Tibial nerve (tissue), 4 donors: ENCODE data around the gene GPD1L. TPM values are rescaled to one million over a fixed set of nuclear protein-coding genes. Genes with fewer than 3 reads are reported as not detected.

Experiments
- DNase-seq, 2 donors: peaks; one replicate each; pipeline ENCODE4 v3.0.0-alpha.2; 2019; ENCODE audit warnings: low spot score in 2 of 2
- H3K27ac ChIP-seq, 4 donors: fragments of 200-600 bp; sonication (generic) in 3 of 4; one replicate each; pipeline ENCODE4 v1.5.1; 2017 to 2019; ENCODE audit warnings: mild to moderate bottlenecking in 1 of 4
- H3K27me3 ChIP-seq, 2 donors: fragments of 200-600 bp; sonication (generic) in 1 of 2; one replicate each; pipeline versions ENCODE4 v1.5.1 to v1.6.0; 2017 to 2019
- H3K36me3 ChIP-seq, 3 donors: fragments of 200-600 bp; sonication (generic); one replicate each; pipeline ENCODE4 v1.5.1; 2018 to 2019
- H3K4me1 ChIP-seq, 4 donors: fragments of 200-600 bp; sonication (generic) in 3 of 4; one replicate each; pipeline ENCODE4 v1.5.1; 2017 to 2019
- H3K4me3 ChIP-seq, 4 donors: fragments of 200-600 bp; sonication (generic) in 3 of 4; one replicate each; pipeline ENCODE4 v1.5.1; 2017 to 2019; ENCODE audit warnings: mild to moderate bottlenecking in 1 of 4, moderate library complexity in 1 of 4
- H3K9me3 ChIP-seq, 4 donors: fragments of 200-600 bp; sonication (generic) in 3 of 4; one replicate each; pipeline ENCODE4 v1.5.1; 2017 to 2019
- EP300 ChIP-seq, 2 donors: sonication (generic); formaldehyde crosslinking; IDR thresholded peaks; one replicate each; pipeline ENCODE4 v1.6.1; 2017; ENCODE audit warnings: antibody characterized with exemption in 2 of 2, mild to moderate bottlenecking in 1 of 2
- POLR2A ChIP-seq, 2 donors: fragments of 450-650 bp; IDR thresholded peaks; one replicate each; pipeline ENCODE4 v1.6.1; 2017; ENCODE audit warnings: antibody characterized with exemption in 2 of 2, mild to moderate bottlenecking in 2 of 2, moderate library complexity in 2 of 2
- WGBS, 2 donors: methylation state at CpG; one replicate each; pipeline ENCODE4 v1.1.5; 2018; 5-methylcytosine and 5-hydroxymethylcytosine counted together
- total RNA-seq, 4 donors: library from RNA; depleted of rRNA; stranded (reverse); fragments of >200 nt; gene quantifications; one replicate each; pipeline ENCODE4 v1.1.0, GENCODE V29; 2016
- TF ChIP-seq, protein P1 (sequence below), 5 experiments: fragments of 200-600 bp in 3 of 5; fragments of 450-650 bp in 2 of 5; sonication (generic) in 3 of 5; IDR thresholded peaks; one replicate each; pipeline ENCODE4 v1.5.1; 2016 to 2019; ENCODE audit warnings: antibody characterized with exemption in 5 of 5, mild to moderate bottlenecking in 3 of 5, moderate library complexity in 2 of 5

The GPD1L gene
- total RNA-seq, 4 donors from 2014 or later: 38.4 to 60.9 (median 46.5) TPM

DNA sequence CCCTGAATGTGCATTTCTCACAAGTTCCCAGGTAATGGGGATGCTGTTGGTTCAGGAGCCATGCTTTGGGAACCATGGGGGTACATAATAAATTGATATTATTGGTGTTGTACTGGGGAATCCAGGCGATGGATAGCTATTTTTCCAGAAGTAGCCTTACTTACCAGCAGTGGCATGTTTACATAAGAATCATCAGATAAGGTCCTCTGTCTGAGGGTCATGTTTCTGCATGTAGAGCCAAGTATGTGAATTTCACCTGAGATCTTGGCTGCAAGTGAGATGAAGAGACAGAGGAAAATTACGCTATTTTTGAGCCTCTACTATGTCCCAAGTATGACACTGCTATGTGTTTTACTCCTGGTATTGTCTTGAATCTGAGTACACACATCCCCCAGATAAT lies 26.3 kb downstream of the GPD1L start:
- Histone ChIP-seq H3K4me3 (no peak overlapping the region), H3K9me3 (no peaks in the 10 kb centered on the region), H3K27ac (no peak overlapping the region)

DNA sequence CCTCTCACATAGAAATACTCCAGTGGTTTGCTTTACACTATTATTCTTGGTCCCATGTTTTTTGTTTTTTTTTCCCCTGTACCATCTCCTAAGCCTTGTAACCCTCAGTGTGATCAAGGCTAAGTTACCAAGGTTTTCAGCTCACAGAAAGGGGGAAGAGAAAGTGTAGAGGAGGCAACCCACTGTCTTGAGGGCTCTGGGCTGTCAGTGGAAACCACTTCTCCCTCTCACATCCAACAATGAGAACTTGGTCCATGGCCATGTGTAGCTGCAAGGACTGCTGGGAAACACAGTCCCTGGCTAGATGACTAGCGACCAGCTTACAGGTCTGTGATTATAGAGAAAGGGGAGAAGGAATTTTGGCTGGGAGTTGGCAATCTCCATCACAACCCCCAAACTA lies 30.3 kb downstream of the GPD1L start:
- Histone ChIP-seq H3K9me3 (no peaks in the 10 kb centered on the region), H3K4me3 (no peak overlapping the region), H3K27me3 (no peaks in the 10 kb centered on the region), H3K27ac (no peak overlapping the region), H3K4me1 (peaks cover 0 to 3% (median 0%) of the 10 kb centered on the region in 4 donors), H3K36me3 (peaks cover 0 to 13% (median 0%) of the 10 kb centered on the region in 3 donors)
- TF ChIP-seq, protein P1, sequence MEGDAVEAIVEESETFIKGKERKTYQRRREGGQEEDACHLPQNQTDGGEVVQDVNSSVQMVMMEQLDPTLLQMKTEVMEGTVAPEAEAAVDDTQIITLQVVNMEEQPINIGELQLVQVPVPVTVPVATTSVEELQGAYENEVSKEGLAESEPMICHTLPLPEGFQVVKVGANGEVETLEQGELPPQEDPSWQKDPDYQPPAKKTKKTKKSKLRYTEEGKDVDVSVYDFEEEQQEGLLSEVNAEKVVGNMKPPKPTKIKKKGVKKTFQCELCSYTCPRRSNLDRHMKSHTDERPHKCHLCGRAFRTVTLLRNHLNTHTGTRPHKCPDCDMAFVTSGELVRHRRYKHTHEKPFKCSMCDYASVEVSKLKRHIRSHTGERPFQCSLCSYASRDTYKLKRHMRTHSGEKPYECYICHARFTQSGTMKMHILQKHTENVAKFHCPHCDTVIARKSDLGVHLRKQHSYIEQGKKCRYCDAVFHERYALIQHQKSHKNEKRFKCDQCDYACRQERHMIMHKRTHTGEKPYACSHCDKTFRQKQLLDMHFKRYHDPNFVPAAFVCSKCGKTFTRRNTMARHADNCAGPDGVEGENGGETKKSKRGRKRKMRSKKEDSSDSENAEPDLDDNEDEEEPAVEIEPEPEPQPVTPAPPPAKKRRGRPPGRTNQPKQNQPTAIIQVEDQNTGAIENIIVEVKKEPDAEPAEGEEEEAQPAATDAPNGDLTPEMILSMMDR (IDR thresholded peaks at IDR 0.05): no peak
- TF ChIP-seq POLR2A (IDR thresholded peaks at IDR 0.05) (no peak), EP300 (IDR thresholded peaks at IDR 0.05) (no peak)
- WGBS, 2 donors: 86 to 89% methylated on average over 1 of the region's 1 CpG
- DNase-seq: no peak

More for the DNA sequence above, 26.3 kb downstream of the GPD1L start:
- Histone ChIP-seq H3K4me1 (no peaks in the 10 kb centered on the region), H3K36me3 (peaks cover 0 to 24% (median 0%) of the 10 kb centered on the region in 3 donors), H3K27me3 (no peaks in the 10 kb centered on the region)
- TF ChIP-seq, protein P1 (IDR thresholded peaks at IDR 0.05): no peak
- TF ChIP-seq EP300 (IDR thresholded peaks at IDR 0.05) (no peak), POLR2A (IDR thresholded peaks at IDR 0.05) (no peak)
- DNase-seq: no peak
- WGBS, 2 donors: 95 to 98% methylated on average over 2 of the region's 2 CpGs

DNA sequence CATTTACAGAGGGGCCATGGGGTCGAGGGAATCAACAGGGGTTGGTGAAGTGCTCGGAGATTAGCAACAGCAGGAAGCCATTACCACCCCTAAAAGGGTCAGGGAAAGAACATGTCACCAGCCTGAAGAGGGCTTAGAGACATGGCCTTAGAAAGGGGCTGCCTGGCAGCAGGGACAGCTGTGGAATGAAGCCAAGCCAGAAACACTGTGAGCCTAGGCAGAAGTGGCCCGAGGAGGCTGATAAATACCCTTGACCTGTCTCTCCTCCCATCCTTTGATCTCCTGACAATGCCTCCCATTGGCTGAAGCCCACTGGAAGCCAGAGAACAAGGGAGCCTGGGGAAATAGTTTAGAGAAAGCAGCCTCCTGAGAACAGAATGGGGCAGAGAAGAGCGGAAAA lies 31.4 kb downstream of the GPD1L start:
- WGBS, 2 donors: 66 to 68% methylated on average over 4 of the region's 4 CpGs
- H3K27ac ChIP-seq: no peak overlapping the region

DNA sequence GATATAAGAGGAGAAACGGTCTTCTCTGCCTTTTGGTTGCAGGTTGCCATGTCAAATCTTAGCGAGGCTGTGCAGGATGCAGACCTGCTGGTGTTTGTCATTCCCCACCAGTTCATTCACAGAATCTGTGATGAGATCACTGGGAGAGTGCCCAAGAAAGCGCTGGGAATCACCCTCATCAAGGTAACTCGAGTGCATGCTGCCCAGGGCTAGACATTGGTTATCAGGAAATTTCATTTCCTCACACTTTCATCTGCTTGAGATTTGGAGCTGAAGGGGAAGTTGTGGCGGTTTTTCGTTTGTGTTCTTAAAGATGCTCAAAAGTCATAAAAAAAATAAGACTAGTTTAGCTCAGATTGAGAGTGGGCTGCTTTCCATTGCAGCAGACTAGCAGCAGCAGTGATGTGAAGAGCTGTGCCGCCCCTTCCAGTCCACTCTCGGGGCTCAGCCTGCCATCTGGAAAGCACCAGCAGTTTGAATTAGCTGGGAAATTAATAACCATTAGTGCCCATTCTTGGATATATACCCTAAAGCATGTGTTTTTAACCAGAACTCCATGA lies 32.2 kb downstream of the GPD1L start:
- Histone ChIP-seq H3K9me3 (no peaks in the 10 kb centered on the region), H3K36me3 (peaks cover 0 to 13% (median 0%) of the 10 kb centered on the region in 3 donors), H3K27me3 (no peaks in the 10 kb centered on the region), H3K27ac (no peak overlapping the region), H3K4me3 (no peak overlapping the region), H3K4me1 (peaks cover 0 to 3% (median 0%) of the 10 kb centered on the region in 4 donors)
- DNase-seq: no peak
- no peak for TF ChIP-seq POLR2A (IDR thresholded peaks at IDR 0.05)
- WGBS, 2 donors: 73 to 80% methylated on average over 8 of the region's 8 CpGs

More for the DNA sequence above, 31.4 kb downstream of the GPD1L start:
- Histone ChIP-seq H3K4me1 (peaks cover 0 to 3% (median 0%) of the 10 kb centered on the region in 4 donors), H3K9me3 (no peaks in the 10 kb centered on the region), H3K36me3 (peaks cover 0 to 13% (median 0%) of the 10 kb centered on the region in 3 donors), H3K27me3 (no peaks in the 10 kb centered on the region), H3K4me3 (no peak overlapping the region)
- no peak for TF ChIP-seq EP300 (IDR thresholded peaks at IDR 0.05)
- TF ChIP-seq, protein P1 (IDR thresholded peaks at IDR 0.05): no peak
- no peak for TF ChIP-seq POLR2A (IDR thresholded peaks at IDR 0.05)
- DNase-seq: no peak

DNA sequence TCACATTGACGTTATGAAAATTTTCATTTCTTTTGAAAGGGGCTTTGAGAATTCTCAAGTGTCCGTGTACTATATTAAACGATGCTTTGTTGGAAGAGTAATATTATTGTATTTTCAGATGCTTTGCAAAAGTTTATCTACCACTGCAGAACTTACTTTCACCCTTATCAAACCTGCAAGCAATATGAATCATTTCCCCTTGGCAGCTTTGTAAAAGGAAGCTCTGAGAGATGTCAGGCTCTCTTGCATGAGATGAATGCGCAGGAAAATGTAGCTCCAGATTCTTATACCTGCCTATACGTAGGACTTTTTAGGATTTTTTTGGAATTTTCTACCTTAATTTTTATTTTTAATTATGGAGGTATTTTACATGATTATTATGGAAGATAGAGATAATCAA lies 34.5 kb downstream of the GPD1L start:
- 74 to 76% methylated on average over 5 of the region's 5 CpGs for WGBS, 2 donors
- Histone ChIP-seq H3K27me3 (no peaks in the 10 kb centered on the region), H3K4me1 (peaks cover 0 to 8% (median 4%) of the 10 kb centered on the region in 4 donors), H3K36me3 (peaks cover 0 to 13% (median 0%) of the 10 kb centered on the region in 3 donors), H3K4me3 (no peak overlapping the region), H3K9me3 (no peaks in the 10 kb centered on the region), H3K27ac (no peak overlapping the region)
- TF ChIP-seq EP300 (IDR thresholded peaks at IDR 0.05): peak in 1 of 2 donors; percentile 54
- TF ChIP-seq, protein P1 (IDR thresholded peaks at IDR 0.05): no peak
- no peak for DNase-seq
